ENCODE results near the gene YAP1. TPM values are rescaled to one million over a fixed set of nuclear protein-coding genes. Genes with fewer than 3 reads are reported as not detected.

Gene YAP1
- total RNA-seq, 2 donors from 2014 or later, result 137 to 210 TPM

- peak; percentile 54 for DNase-seq (ENCODE audit: low spot score)
- intact Hi-C loops (cut with DNase I), result loop anchor here (10.0 kb wide), 2 partner anchors 109 to 229 kb away; partner anchors contain the start of gene BIRC2
- Histone ChIP-seq H3K4me3 (no peak overlapping the region), H3K4me1 (replicated peaks) (peaks cover 7% of the 10 kb centered on the region), H3K27me3 (replicated peaks; ENCODE audit: insufficient read depth) (no peaks in the 10 kb centered on the region), H3K9me3 (no peaks in the 10 kb centered on the region), H3K27ac (peak overlapping the region; percentile 41 to 46), H3K36me3 (no peaks in the 10 kb centered on the region)
- no peak for TF ChIP-seq POLR2A (IDR thresholded peaks at IDR 0.05)
- TF ChIP-seq POLR2AphosphoS5 (IDR thresholded peaks at IDR 0.05), result peak; percentile 80
- no peak for TF ChIP-seq CTCF (IDR thresholded peaks at IDR 0.05)
Observed at GRCh38 chr11:102115557-102115956, 5.3 kb downstream of the YAP1 start.

- Histone ChIP-seq H3K27me3 (replicated peaks; ENCODE audit: insufficient read depth) (no peaks in the 10 kb centered on the region), H3K36me3 (no peaks in the 10 kb centered on the region), H3K9me3 (no peaks in the 10 kb centered on the region), H3K4me3 (no peak overlapping the region), H3K27ac (no peak overlapping the region), H3K4me1 (replicated peaks) (peaks cover 7% of the 10 kb centered on the region)
- no peak for TF ChIP-seq POLR2A (IDR thresholded peaks at IDR 0.05)
- no peak for TF ChIP-seq POLR2AphosphoS5 (IDR thresholded peaks at IDR 0.05)
- no peak for TF ChIP-seq CTCF (IDR thresholded peaks at IDR 0.05)
- WGBS, result 44% methylated on average over 2 of the region's 2 CpGs
- DNase-seq (ENCODE audit: low spot score), result no peak
- intact Hi-C loops (cut with DNase I), result loop anchor here (10.0 kb wide), 2 partner anchors 108 to 228 kb away; partner anchors contain the start of gene BIRC2
Observed at GRCh38 chr11:102116453-102117205, 6.4 kb downstream of the YAP1 start.

DNA sequence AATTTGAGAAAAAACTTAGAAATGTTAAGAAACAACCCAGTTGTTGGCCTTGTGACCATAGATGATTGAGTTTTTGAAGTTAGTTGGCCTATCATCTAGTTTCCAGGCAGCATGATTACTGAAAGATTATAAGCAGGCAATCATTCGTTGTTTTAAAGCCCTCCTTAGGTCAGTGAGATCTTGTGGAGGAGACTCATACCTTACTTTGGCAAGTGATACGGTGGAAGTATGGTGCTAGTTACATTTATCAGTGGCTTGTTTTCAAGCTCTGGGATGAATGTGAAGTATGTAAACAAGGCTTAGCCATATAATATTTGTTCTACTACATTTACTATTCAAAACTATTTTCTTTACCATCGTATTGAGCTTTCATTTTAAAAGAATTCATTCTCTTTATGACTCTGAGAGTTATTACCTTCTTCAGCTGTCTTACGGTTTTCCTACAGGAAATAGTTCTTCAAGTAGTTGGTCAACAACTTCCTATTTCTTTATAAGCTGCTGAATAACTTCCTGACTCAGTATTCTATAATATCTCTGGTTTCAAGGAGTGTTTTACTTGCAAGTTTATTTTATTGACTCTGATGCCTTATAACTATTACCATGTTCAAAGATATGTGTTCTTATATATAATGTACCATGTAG is 7.3 kb downstream of the YAP1 start:
- H3K36me3 ChIP-seq, result no peaks in the 10 kb centered on the region
- intact Hi-C loops (cut with DNase I), result loop anchor here (10.0 kb wide), 2 partner anchors 107 to 227 kb away; partner anchors contain the start of gene BIRC2
- WGBS, result 27% methylated on average over 4 of the region's 4 CpGs
- H3K27ac ChIP-seq, result no peak overlapping the region
- H3K4me3 ChIP-seq, result no peak overlapping the region
- no peaks in the 10 kb centered on the region for H3K9me3 ChIP-seq
- TF ChIP-seq POLR2A (IDR thresholded peaks at IDR 0.05) (no peak), CTCF (IDR thresholded peaks at IDR 0.05) (no peak), POLR2AphosphoS5 (IDR thresholded peaks at IDR 0.05) (no peak)
- peaks cover 7% of the 10 kb centered on the region for H3K4me1 ChIP-seq (replicated peaks)
- no peak for DNase-seq (ENCODE audit: low spot score)
- no peaks in the 10 kb centered on the region for H3K27me3 ChIP-seq (replicated peaks; ENCODE audit: insufficient read depth)

- no peak for DNase-seq (ENCODE audit: low spot score)
- Histone ChIP-seq H3K27ac (no peak overlapping the region), H3K36me3 (no peaks in the 10 kb centered on the region), H3K9me3 (no peaks in the 10 kb centered on the region), H3K4me3 (no peak overlapping the region), H3K4me1 (replicated peaks) (peaks cover 7% of the 10 kb centered on the region), H3K27me3 (replicated peaks; ENCODE audit: insufficient read depth) (no peaks in the 10 kb centered on the region)
- no peak for TF ChIP-seq POLR2A (IDR thresholded peaks at IDR 0.05)
- TF ChIP-seq POLR2AphosphoS5 (IDR thresholded peaks at IDR 0.05), result peak; percentile 11
- 21% methylated on average over 3 of the region's 3 CpGs for WGBS
- intact Hi-C loops (cut with DNase I), result loop anchor here (10.0 kb wide), 2 partner anchors 106 to 226 kb away; partner anchors contain the start of gene BIRC2
Observed at GRCh38 chr11:102118937-102119336, 8.7 kb downstream of the YAP1 start.

- peaks cover 7% of the 10 kb centered on the region for H3K4me1 ChIP-seq (replicated peaks)
- 23% methylated on average over 4 of the region's 4 CpGs for WGBS
- H3K27ac ChIP-seq, result peak overlapping the region; percentile 7 to 24
- H3K9me3 ChIP-seq, result no peaks in the 10 kb centered on the region
- intact Hi-C loops (cut with DNase I), result loop anchor here (10.0 kb wide), 2 partner anchors 105 to 225 kb away; partner anchors contain the start of gene BIRC2
- H3K4me3 ChIP-seq, result no peak overlapping the region
- no peaks in the 10 kb centered on the region for H3K36me3 ChIP-seq
- no peaks in the 10 kb centered on the region for H3K27me3 ChIP-seq (replicated peaks; ENCODE audit: insufficient read depth)
- no peak for DNase-seq (ENCODE audit: low spot score)
- TF ChIP-seq POLR2A (IDR thresholded peaks at IDR 0.05) (no peak), CTCF (IDR thresholded peaks at IDR 0.05) (no peak), POLR2AphosphoS5 (IDR thresholded peaks at IDR 0.05) (no peak)
Observed at GRCh38 chr11:102119997-102120396, 9.8 kb downstream of the YAP1 start.
